Endothelial cell of umbilical vein (primary cell): ENCODE measurements around the gene SLC38A11. TPM values are rescaled to one million over a fixed set of nuclear protein-coding genes. Genes with fewer than 3 reads are reported as not detected.

Experiments used
- BruUV-seq: library from RNA; stranded (reverse); fragments of 400-500 nt; replicated peaks from 2 replicates; lab custom pipeline; 2021; lab: Mats Ljungman, UMichigan
- CTCF ChIA-PET: fragments of 300-600, 350-600 bp; sonication (Branson Sonifier 250); formaldehyde crosslinking; loops from one replicate; lab custom pipeline; 2021; ENCODE audit warnings: antibody characterized with exemption, inconsistent platforms; lab: Charles Lee
- POLR2A ChIA-PET: fragments of 300-600, 350-600 bp; sonication (Branson Sonifier 250); formaldehyde crosslinking; loops from one replicate; lab custom pipeline; 2021; ENCODE audit warnings: antibody characterized with exemption, inconsistent platforms; lab: Charles Lee
- DNase-seq: peaks from one replicate; pipeline ENCODE4 v3.0.0-alpha.2; 2011; ENCODE audit warnings: low read depth, low spot score
- FAIRE-seq: peaks from 2 replicates; lab custom pipeline; 2011; peaks lifted over from hg19 to GRCh38; lab: Jason Lieb, UNC
- H2AFZ ChIP-seq: 2 replicates; pipeline ENCODE4 v1.6.0; 2012; ENCODE audit warnings: low read depth, low read length, control low read depth, inconsistent platforms
- H3K27ac ChIP-seq: 2 replicates; pipeline ENCODE4 v1.5.1; 2011; ENCODE audit warnings: low read depth, mild to moderate bottlenecking, control low read depth, low read length, moderate library complexity; ENCODE audit not compliant: insufficient read depth
- H3K27me3 ChIP-seq, 2 experiments: 2 replicates each; pipeline versions ENCODE4 v1.6.0 to v1.6.1; 2011; ENCODE audit warnings: low read length in 2 of 2, mixed read lengths in 1 of 2; ENCODE audit not compliant: control insufficient read depth in 2 of 2, insufficient read depth in 2 of 2
- H3K36me3 ChIP-seq, 2 experiments: 2 replicates in 1 of 2; 3 replicates in 1 of 2; pipeline ENCODE4 v1.5.1; 2011; ENCODE audit warnings: low read length in 2 of 2, mild to moderate bottlenecking in 1 of 2, moderate library complexity in 1 of 2; ENCODE audit not compliant: control insufficient read depth in 2 of 2, insufficient read depth in 2 of 2; ENCODE audit errors: extremely low read depth in 1 of 2
- H3K4me1 ChIP-seq: 3 replicates; pipeline ENCODE4 v1.5.1; 2011; ENCODE audit warnings: mild to moderate bottlenecking, low read length; ENCODE audit not compliant: control insufficient read depth, insufficient read depth; ENCODE audit errors: extremely low read depth
- H3K4me2 ChIP-seq: 2 replicates; pipeline ENCODE4 v1.6.1; 2011; ENCODE audit warnings: low read length, control low read depth, mixed read lengths; ENCODE audit not compliant: insufficient read depth
- H3K4me3 ChIP-seq, 3 experiments: fragments of 200-600 bp in 1 of 3; sonication (generic), shearing (Covaris generic) in 1 of 3; replicated peaks in 1 of 3; 2 replicates each; pipeline ENCODE4 v1.5.1; 2011 to 2016; ENCODE audit warnings: control low read depth in 3 of 3, low read length in 3 of 3, mild to moderate bottlenecking in 2 of 3, inconsistent platforms in 1 of 3, low read depth in 1 of 3, moderate library complexity in 1 of 3; ENCODE audit not compliant: insufficient read depth in 1 of 3
- H3K79me2 ChIP-seq: 2 replicates; pipeline ENCODE4 v1.6.0; 2012; ENCODE audit warnings: low read length, inconsistent platforms; ENCODE audit not compliant: control insufficient read depth, insufficient read depth
- H3K9ac ChIP-seq: replicated peaks from 2 replicates; pipeline ENCODE3; 2011; ENCODE audit warnings: low read length, control low read depth; ENCODE audit not compliant: insufficient read depth; ENCODE audit errors: extremely low read depth
- H3K9me1 ChIP-seq: replicated peaks from 3 replicates; pipeline ENCODE4 v1.6.0; 2011; ENCODE audit warnings: mild to moderate bottlenecking, low read length; ENCODE audit not compliant: control insufficient read depth, insufficient read depth; ENCODE audit errors: extremely low read depth
- H3K9me3 ChIP-seq: replicated peaks from 2 replicates; pipeline ENCODE4 v1.5.1; 2012; ENCODE audit warnings: low read length, inconsistent platforms; ENCODE audit not compliant: control insufficient read depth, insufficient read depth
- H4K20me1 ChIP-seq: replicated peaks from 2 replicates; pipeline ENCODE3; 2011; ENCODE audit warnings: mild to moderate bottlenecking, low read length; ENCODE audit not compliant: control insufficient read depth, insufficient read depth; ENCODE audit errors: extremely low read depth
- EZH2 ChIP-seq: IDR thresholded peaks from 2 replicates; pipeline ENCODE4 v1.6.1; 2012; ENCODE audit warnings: borderline replicate concordance, low read depth, mild to moderate bottlenecking, moderate library complexity, low read length, inconsistent platforms; ENCODE audit not compliant: severe bottlenecking
- FOS ChIP-seq: IDR thresholded peaks from 2 replicates; pipeline ENCODE4 v1.6.1; 2011; ENCODE audit warnings: mild to moderate bottlenecking, low read length, moderate library complexity, borderline replicate concordance; ENCODE audit not compliant: insufficient read depth
- GATA2 ChIP-seq: IDR thresholded peaks from 2 replicates; pipeline ENCODE4 v1.7.0; 2011; ENCODE audit warnings: low read depth, mild to moderate bottlenecking, moderate library complexity, mixed read lengths, low read length; ENCODE audit not compliant: insufficient read length, insufficient read depth
- JUN ChIP-seq: IDR thresholded peaks from 2 replicates; pipeline ENCODE4 v1.6.1; 2011; ENCODE audit warnings: borderline replicate concordance, low read depth; ENCODE audit not compliant: insufficient read length, insufficient read depth
- MAX ChIP-seq: IDR thresholded peaks from 2 replicates; pipeline ENCODE4 v1.6.1; 2011; ENCODE audit not compliant: insufficient read depth, insufficient read length
- MYC ChIP-seq: IDR thresholded peaks from one replicate; pipeline ENCODE4 v1.6.1; 2011; ENCODE audit warnings: mild to moderate bottlenecking, low read depth, low read length
- POLR2A ChIP-seq: IDR thresholded peaks from 2 replicates; pipeline ENCODE4 v1.6.1; 2012; ENCODE audit warnings: low read depth, mild to moderate bottlenecking, control low read depth, low read length
- POLR2AphosphoS5 ChIP-seq: IDR thresholded peaks from 2 replicates; pipeline ENCODE4 v1.6.1; 2012; ENCODE audit warnings: low read depth, mild to moderate bottlenecking, control low read depth, low read length, moderate library complexity; ENCODE audit not compliant: insufficient read depth
- dilution Hi-C: fragments of 300-500 bp; cut with MboI; formaldehyde crosslinking; loops from one replicate; pipeline ENCODE4 v1.15.0; 2019; ENCODE audit warnings: low sequenced_read_pairs; ENCODE audit not compliant: extremely low pct_ligation_motif_present
- intact Hi-C: fragments of 100-400 bp; cut with micrococcal nuclease; formaldehyde crosslinking; loops from one replicate; pipeline ENCODE4 v1.10.0; 2022
- polyA plus RNA-seq, 4 experiments: library from polyadenylated mRNA; depleted of rRNA in 3 of 4; stranded (reverse) in 3 of 4; unstranded in 1 of 4; fragments of >200 nt; gene quantifications; 2 replicates each; pipeline versions ENCODE4 v1.2.1 to v1.2.3, GENCODE V29; 2011 to 2012; ENCODE audit warnings: missing spikeins in 1 of 4
- total RNA-seq: library from RNA; stranded (reverse); gene quantifications from 2 replicates; pipeline ENCODE4 v1.2.3, GENCODE V29; 2021
- TF ChIP-seq, protein P1 (sequence below), 2 donors: IDR thresholded peaks; 1 replicate in 1 of 2; 2 replicates in 1 of 2; pipeline ENCODE4 v1.5.1; 2011; ENCODE audit warnings: low read length in 2 of 2, mild to moderate bottlenecking in 2 of 2, moderate library complexity in 2 of 2, control low read depth in 1 of 2, inconsistent platforms in 1 of 2, low read depth in 1 of 2; ENCODE audit not compliant: insufficient read depth in 1 of 2; ENCODE audit errors: extremely low read depth in 1 of 2

The SLC38A11 gene
- total and polyA plus RNA-seq, 2 donors (not counting 3 experiments of a cell fraction or from before 2014, with no cell fraction given): not detected

- H4K20me1 ChIP-seq: no peaks in the 10 kb centered on the region
- dilution Hi-C loops: no loop called here
- TF ChIP-seq EZH2 (no peak), FOS (no peak), MAX (no peak), JUN (no peak), MYC (no peak), POLR2A (no peak), GATA2 (no peak), POLR2AphosphoS5 (no peak)
- TF ChIP-seq, protein P1, sequence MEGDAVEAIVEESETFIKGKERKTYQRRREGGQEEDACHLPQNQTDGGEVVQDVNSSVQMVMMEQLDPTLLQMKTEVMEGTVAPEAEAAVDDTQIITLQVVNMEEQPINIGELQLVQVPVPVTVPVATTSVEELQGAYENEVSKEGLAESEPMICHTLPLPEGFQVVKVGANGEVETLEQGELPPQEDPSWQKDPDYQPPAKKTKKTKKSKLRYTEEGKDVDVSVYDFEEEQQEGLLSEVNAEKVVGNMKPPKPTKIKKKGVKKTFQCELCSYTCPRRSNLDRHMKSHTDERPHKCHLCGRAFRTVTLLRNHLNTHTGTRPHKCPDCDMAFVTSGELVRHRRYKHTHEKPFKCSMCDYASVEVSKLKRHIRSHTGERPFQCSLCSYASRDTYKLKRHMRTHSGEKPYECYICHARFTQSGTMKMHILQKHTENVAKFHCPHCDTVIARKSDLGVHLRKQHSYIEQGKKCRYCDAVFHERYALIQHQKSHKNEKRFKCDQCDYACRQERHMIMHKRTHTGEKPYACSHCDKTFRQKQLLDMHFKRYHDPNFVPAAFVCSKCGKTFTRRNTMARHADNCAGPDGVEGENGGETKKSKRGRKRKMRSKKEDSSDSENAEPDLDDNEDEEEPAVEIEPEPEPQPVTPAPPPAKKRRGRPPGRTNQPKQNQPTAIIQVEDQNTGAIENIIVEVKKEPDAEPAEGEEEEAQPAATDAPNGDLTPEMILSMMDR (IDR thresholded peaks at IDR 0.05; ENCODE audit: extremely low read depth in 1 of 2, insufficient read depth in 1 of 2, low read depth in 1 of 2, low read length in 2 of 2): no peak
- H3K27me3 ChIP-seq: no peaks in the 10 kb centered on the region
- no peak overlapping the region for H3K4me2 ChIP-seq
- no peaks in the 10 kb centered on the region for H3K9me3 ChIP-seq
- H3K27ac ChIP-seq: no peak overlapping the region
- no peaks in the 10 kb centered on the region for H3K79me2 ChIP-seq
- H3K9ac ChIP-seq: no peak overlapping the region
- ChIA-PET CTCF (interaction anchor here (0.6 to 1.0 kb wide), 2 partner anchors 17 to 975 kb away, joined by 3 read pairs; no protein-coding TSS in a partner anchor), POLR2A (no interaction called here)
- H3K4me1 ChIP-seq: no peaks in the 10 kb centered on the region
- H2AFZ ChIP-seq: no peak overlapping the region
- FAIRE-seq (no peak), DNase-seq (no peak)
- no peaks in the 10 kb centered on the region for H3K9me1 ChIP-seq
- H3K36me3 ChIP-seq: no peaks in the 10 kb centered on the region
- BruUV-seq: no TSS peak
- intact Hi-C loops: no loop called here
- no peak overlapping the region for H3K4me3 ChIP-seq
Measured at GRCh38 chr2:164932377-164932776, 22.9 kb downstream of the SLC38A11 start.
